ENCODE results near the gene TNNT3.

DNA sequence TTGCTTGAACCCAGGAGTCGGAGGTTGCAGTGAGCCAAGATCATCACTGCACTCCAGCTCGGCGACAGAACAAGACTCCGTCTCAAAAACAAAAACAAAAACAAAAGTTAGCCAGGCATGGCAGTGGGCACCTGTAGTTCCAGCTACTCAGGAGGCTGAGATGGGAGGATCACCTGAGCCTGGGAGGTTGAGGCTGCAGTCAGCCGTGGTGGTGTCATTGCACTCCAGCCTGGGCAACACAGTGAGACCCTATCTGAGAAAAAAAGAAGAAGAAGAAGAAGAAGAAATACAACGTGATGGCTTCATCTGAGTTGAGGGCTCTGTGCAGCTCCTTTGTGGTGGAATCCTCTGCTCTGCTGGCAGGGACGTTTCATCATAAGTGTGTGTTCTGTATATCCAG is 10.0 kb upstream of the TNNT3 start:
- no peak for TF ChIP-seq SUZ12 (IDR thresholded peaks at IDR 0.05; ENCODE audit: extremely low read depth, insufficient read depth, insufficient read length)
- no peak for TF ChIP-seq YY1 (IDR thresholded peaks at IDR 0.05; ENCODE audit: insufficient read depth, insufficient read length)
